ENCODE data around the gene SMARCC2. TPM values are rescaled to one million over a fixed set of nuclear protein-coding genes. Genes with fewer than 3 reads are reported as not detected.

The SMARCC2 gene
- total and polyA plus RNA-seq, 8 donors: 12.5 to 131 (median 64.3) TPM

DNA sequence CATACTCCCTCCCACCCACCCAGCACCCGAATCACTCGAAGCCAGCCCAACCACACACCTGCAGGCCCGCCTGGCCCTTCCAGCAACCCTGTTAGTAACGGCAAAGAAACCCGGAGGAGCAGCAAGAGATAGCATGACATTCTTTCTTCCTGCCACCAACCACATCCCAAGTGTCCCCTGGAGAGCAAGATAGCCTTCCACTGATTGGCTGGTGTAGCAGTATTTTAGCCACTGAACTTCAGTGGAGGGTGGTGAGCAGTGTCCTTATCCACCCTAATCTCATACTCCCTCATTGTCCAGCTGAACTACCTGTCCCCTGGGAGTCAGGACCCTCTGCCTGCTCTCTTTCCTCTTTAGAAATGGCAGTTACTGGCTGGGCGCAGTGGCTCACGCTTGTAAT, 39.8 kb upstream of the SMARCC2 start:
- H3K27me3 ChIP-seq: no peaks in the 10 kb centered on the region
- DNase-seq: no peak
- H3K27ac ChIP-seq: no peak overlapping the region
- H3K36me3 ChIP-seq: peaks cover 8 to 29% (median 23%) of the 10 kb centered on the region in 4 donors
- H3K9me3 ChIP-seq: no peaks in the 10 kb centered on the region
- H3K4me3 ChIP-seq: no peak overlapping the region
- H3K4me1 ChIP-seq: peaks cover 11 to 23% (median 18%) of the 10 kb centered on the region in 4 donors
- intact Hi-C loops (cut with DNase I; ENCODE audit: low total_unique reads): no loop called here
- no peak for TF ChIP-seq EP300 (IDR thresholded peaks at IDR 0.05)
- TF ChIP-seq, protein P1, sequence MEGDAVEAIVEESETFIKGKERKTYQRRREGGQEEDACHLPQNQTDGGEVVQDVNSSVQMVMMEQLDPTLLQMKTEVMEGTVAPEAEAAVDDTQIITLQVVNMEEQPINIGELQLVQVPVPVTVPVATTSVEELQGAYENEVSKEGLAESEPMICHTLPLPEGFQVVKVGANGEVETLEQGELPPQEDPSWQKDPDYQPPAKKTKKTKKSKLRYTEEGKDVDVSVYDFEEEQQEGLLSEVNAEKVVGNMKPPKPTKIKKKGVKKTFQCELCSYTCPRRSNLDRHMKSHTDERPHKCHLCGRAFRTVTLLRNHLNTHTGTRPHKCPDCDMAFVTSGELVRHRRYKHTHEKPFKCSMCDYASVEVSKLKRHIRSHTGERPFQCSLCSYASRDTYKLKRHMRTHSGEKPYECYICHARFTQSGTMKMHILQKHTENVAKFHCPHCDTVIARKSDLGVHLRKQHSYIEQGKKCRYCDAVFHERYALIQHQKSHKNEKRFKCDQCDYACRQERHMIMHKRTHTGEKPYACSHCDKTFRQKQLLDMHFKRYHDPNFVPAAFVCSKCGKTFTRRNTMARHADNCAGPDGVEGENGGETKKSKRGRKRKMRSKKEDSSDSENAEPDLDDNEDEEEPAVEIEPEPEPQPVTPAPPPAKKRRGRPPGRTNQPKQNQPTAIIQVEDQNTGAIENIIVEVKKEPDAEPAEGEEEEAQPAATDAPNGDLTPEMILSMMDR (IDR thresholded peaks at IDR 0.05): no peak
- TF ChIP-seq POLR2A (IDR thresholded peaks at IDR 0.05): no peak
- TF ChIP-seq POLR2AphosphoS5 (IDR thresholded peaks at IDR 0.05): no peak
- 82 to 93% (median 91%) methylated on average over 7 of the region's 7 CpGs for WGBS, 5 donors

DNA sequence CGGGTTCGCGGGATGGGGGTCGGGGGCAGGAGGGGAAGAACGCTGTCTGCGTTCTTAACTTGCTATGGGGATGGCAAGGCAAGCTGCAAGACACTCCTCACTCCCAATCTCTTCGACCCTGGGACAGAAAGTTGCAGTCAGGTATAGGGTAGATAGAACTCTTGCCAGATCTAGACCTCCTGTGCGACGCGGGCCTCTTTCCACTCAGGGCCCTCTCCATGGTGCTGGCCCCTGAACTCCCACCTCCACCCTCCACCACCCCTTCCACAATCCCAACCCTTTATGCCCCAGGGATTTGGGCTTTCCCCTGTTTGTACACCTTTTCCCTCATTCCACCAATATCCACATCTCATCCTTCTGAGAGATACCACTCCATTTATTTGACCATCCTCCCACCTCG, 35.7 kb upstream of the SMARCC2 start:
- intact Hi-C loops (cut with DNase I; ENCODE audit: low total_unique reads): no loop called here
- no peak for TF ChIP-seq POLR2A (IDR thresholded peaks at IDR 0.05)
- H3K27ac ChIP-seq: peak overlapping the region in 4 of 5 donors; percentile 96 to 97 (median 97)
- H3K4me1 ChIP-seq: peaks cover 41 to 45% (median 44%) of the 10 kb centered on the region in 4 donors
- H3K36me3 ChIP-seq: peaks cover 8 to 29% (median 23%) of the 10 kb centered on the region in 4 donors
- H3K9me3 ChIP-seq: no peaks in the 10 kb centered on the region
- peak overlapping the region; percentile 57 to 79 (median 68) for H3K4me3 ChIP-seq
- 33 to 72% (median 42%) methylated on average over 11 of the region's 11 CpGs for WGBS, 5 donors
- DNase-seq: no peak
- H3K27me3 ChIP-seq: no peaks in the 10 kb centered on the region

GRCh38 chr12:56224102-56224701, 34.9 kb upstream of the SMARCC2 start, which contains the start of gene NABP2:
Gene NABP2, plus strand, starts transcription at chr12:56224342. Its CDS starts 515 bp downstream, at chr12:56224857.
- Histone ChIP-seq H3K9me3 (no peaks in the 10 kb centered on the region), H3K27me3 (no peaks in the 10 kb centered on the region), H3K27ac (peak within 1 kb of the TSS; percentile 81 to 97 (median 97)), H3K4me3 (peak within 1 kb of the TSS; percentile 57 to 79 (median 68)), H3K36me3 (peaks cover 8 to 24% (median 20%) of the 10 kb centered on the region in 4 donors), H3K4me1 (peaks cover 44 to 52% (median 51%) of the 10 kb centered on the region in 4 donors)
- WGBS, 5 donors: 0 to 1% (median 0%) methylated on average over 25 to 41 of the region's 41 CpGs
- DNase-seq: peak; percentile 98 to 99
- intact Hi-C loops (cut with DNase I; ENCODE audit: low total_unique reads): no loop called here
- TF ChIP-seq EP300 (IDR thresholded peaks at IDR 0.05) (no peak), POLR2AphosphoS5 (IDR thresholded peaks at IDR 0.05) (peak; percentile 36 to 84 (median 59)), POLR2A (IDR thresholded peaks at IDR 0.05) (no peak)
- TF ChIP-seq, protein P1 (IDR thresholded peaks at IDR 0.05): peak in 6 of 7 experiments; percentile 6 to 99 (median 86)

GRCh38 chr12:56223571-56224101, 34.4 kb upstream of the SMARCC2 start:
- H3K36me3 ChIP-seq: peaks cover 3 to 19% (median 14%) of the 10 kb centered on the region in 4 donors
- H3K9me3 ChIP-seq: no peaks in the 10 kb centered on the region
- no peak for DNase-seq
- peak overlapping the region; percentile 57 to 79 (median 68) for H3K4me3 ChIP-seq
- intact Hi-C loops (cut with DNase I; ENCODE audit: low total_unique reads): no loop called here
- H3K27ac ChIP-seq: peak overlapping the region; percentile 81 to 97 (median 97)
- TF ChIP-seq POLR2A (IDR thresholded peaks at IDR 0.05): no peak
- TF ChIP-seq, protein P1 (IDR thresholded peaks at IDR 0.05): no peak
- TF ChIP-seq EP300 (IDR thresholded peaks at IDR 0.05): no peak
- no peak for TF ChIP-seq POLR2AphosphoS5 (IDR thresholded peaks at IDR 0.05)
- peaks cover 44 to 58% (median 53%) of the 10 kb centered on the region in 4 donors for H3K4me1 ChIP-seq
- no peaks in the 10 kb centered on the region for H3K27me3 ChIP-seq
- 19 to 29% (median 24%) methylated on average over 15 of the region's 15 CpGs for WGBS, 5 donors

Measured in stomach (tissue), 9 donors.